GM12878 (cell line): ENCODE results near the gene NMBR.
"Not testable (repeated sequence)": the region's sequence is repeated elsewhere in the genome, so short reads cannot be mapped to it uniquely, and the experiment has no call there.

Experiments
- EZH2 ChIP-seq: IDR thresholded peaks from 2 replicates; pipeline ENCODE4 v1.6.1; 2012; ENCODE audit warnings: low read depth, mild to moderate bottlenecking, control low read depth, inconsistent platforms, low read length, borderline replicate concordance; ENCODE audit not compliant: control insufficient read depth
- HDAC2 ChIP-seq: fragments of 200-600 bp; sonication (generic); IDR thresholded peaks from 2 replicates; pipeline ENCODE4 v1.6.1; 2017
- HDGF ChIP-seq: fragments of 450-650 bp; IDR thresholded peaks from 2 replicates; pipeline ENCODE4 v1.6.1; 2016; ENCODE audit warnings: antibody characterized with exemption
- LARP7 ChIP-seq: fragments of 450-650 bp; IDR thresholded peaks from 2 replicates; pipeline ENCODE4 v1.6.1; 2017; ENCODE audit warnings: mild to moderate bottlenecking
- POLR2AphosphoS5 ChIP-seq: IDR thresholded peaks from 2 replicates; pipeline ENCODE4 v1.6.1; 2011; ENCODE audit warnings: mild to moderate bottlenecking, low read length, inconsistent platforms
- ZBTB33 ChIP-seq: fragments of 450-650 bp; IDR thresholded peaks from 2 replicates; pipeline ENCODE4 v1.6.1; 2017; ENCODE audit warnings: mild to moderate bottlenecking

GRCh38 chr6:142062861-142063260, 84.1 kb downstream of the NMBR start:
- not testable (repeated sequence) for TF ChIP-seq POLR2AphosphoS5, HDAC2, HDGF, ZBTB33, LARP7, EZH2
